Uterus (tissue), 2 donors: Measurements from ENCODE around the gene TMLHE.

Experiments
- POLR2A ChIP-seq, 2 donors: fragments of 450-650 bp; IDR thresholded peaks; one replicate each; pipeline ENCODE4 v1.6.1; 2016; ENCODE audit warnings: antibody characterized with exemption in 2 of 2, mild to moderate bottlenecking in 1 of 2, moderate library complexity in 1 of 2
- TF ChIP-seq, protein P1 (sequence below), 4 experiments: fragments of 200-600 bp in 2 of 4; fragments of 450-650 bp in 2 of 4; sonication (generic) in 2 of 4; IDR thresholded peaks; one replicate each; pipeline ENCODE4 v1.5.1; 2016 to 2019; ENCODE audit warnings: antibody characterized with exemption in 4 of 4, mild to moderate bottlenecking in 2 of 4, moderate library complexity in 1 of 4

DNA sequence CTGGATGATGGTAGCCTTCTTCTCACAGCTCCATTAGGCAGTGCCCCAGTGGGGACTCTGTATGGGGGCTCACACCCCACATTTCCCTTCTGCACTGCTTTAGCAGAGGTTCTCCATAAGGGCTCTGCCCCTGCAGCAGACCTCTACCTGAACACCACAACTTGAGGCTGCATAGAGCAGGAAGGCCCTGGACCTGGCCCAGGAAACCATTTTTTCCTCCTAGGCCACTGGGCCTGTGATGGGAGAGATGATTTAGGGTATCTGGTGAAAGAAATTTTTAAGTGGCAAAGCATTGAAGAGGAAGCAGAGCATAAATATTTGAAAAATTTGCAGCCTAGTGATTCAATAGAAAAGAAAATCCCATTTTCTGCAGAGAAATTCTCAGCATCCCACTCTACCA, 171.7 kb downstream of the TMLHE start:
- no peak for TF ChIP-seq POLR2A (IDR thresholded peaks at IDR 0.05)
- TF ChIP-seq, protein P1, sequence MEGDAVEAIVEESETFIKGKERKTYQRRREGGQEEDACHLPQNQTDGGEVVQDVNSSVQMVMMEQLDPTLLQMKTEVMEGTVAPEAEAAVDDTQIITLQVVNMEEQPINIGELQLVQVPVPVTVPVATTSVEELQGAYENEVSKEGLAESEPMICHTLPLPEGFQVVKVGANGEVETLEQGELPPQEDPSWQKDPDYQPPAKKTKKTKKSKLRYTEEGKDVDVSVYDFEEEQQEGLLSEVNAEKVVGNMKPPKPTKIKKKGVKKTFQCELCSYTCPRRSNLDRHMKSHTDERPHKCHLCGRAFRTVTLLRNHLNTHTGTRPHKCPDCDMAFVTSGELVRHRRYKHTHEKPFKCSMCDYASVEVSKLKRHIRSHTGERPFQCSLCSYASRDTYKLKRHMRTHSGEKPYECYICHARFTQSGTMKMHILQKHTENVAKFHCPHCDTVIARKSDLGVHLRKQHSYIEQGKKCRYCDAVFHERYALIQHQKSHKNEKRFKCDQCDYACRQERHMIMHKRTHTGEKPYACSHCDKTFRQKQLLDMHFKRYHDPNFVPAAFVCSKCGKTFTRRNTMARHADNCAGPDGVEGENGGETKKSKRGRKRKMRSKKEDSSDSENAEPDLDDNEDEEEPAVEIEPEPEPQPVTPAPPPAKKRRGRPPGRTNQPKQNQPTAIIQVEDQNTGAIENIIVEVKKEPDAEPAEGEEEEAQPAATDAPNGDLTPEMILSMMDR (IDR thresholded peaks at IDR 0.05) = no peak
